Activated B cell treated with CpG ODN at 0.5 μM for 24 hours (primary cell): ENCODE data around the gene C14orf132. TPM values are rescaled to one million over a fixed set of nuclear protein-coding genes. Genes with fewer than 3 reads are reported as not detected.

Source experiments
- ATAC-seq: fragments of 200-7000 bp; cut with Tn5 transposase; one replicate; pipeline ENCODE4 v1.10.0; 2021; ENCODE audit warnings: low read depth, mild to moderate bottlenecking, moderate library complexity
- CTCF ChIA-PET: fragments of 350-600 bp; sonication (Branson Sonifier 250); formaldehyde crosslinking; loops from one replicate; lab custom pipeline; 2021; ENCODE audit warnings: antibody characterized with exemption; lab: Charles Lee
- POLR2A ChIA-PET: fragments of 350-600 bp; sonication (Branson Sonifier 250); formaldehyde crosslinking; loops from one replicate; lab custom pipeline; 2021; ENCODE audit warnings: antibody characterized with exemption; lab: Charles Lee
- DNase-seq: peaks from one replicate; pipeline ENCODE4 v3.0.0; 2022
- H3K27ac Mint-ChIP-seq: one replicate; pipeline ENCODE4 v1.8.0; 2020; ENCODE audit warnings: mixed read lengths
- H3K27me3 Mint-ChIP-seq: one replicate; pipeline ENCODE4 v1.8.0; 2021; ENCODE audit warnings: mixed read lengths
- H3K36me3 Mint-ChIP-seq: one replicate; pipeline ENCODE4 v1.8.0; 2021; ENCODE audit warnings: low read depth, mixed read lengths
- H3K4me1 Mint-ChIP-seq: one replicate; pipeline ENCODE4 v1.8.0; 2021; ENCODE audit warnings: mixed read lengths
- H3K4me3 Mint-ChIP-seq: one replicate; pipeline ENCODE4 v1.8.0; 2020; ENCODE audit warnings: mild to moderate bottlenecking, mixed read lengths
- H3K9me3 Mint-ChIP-seq: one replicate; pipeline ENCODE4 v1.8.0; 2020; ENCODE audit warnings: mixed read lengths
- CTCF ChIP-seq: fragments of 200-600 bp; IDR thresholded peaks from one replicate; pipeline ENCODE4 v1.8.0; 2022; ENCODE audit warnings: antibody characterized with exemption, mild to moderate bottlenecking
- intact Hi-C: fragments of 100-400 bp; cut with micrococcal nuclease; formaldehyde crosslinking; loops from one replicate; pipeline ENCODE4 v1.15.1; 2024
- total RNA-seq: library from RNA; stranded (reverse); gene quantifications from 2 replicates; pipeline ENCODE4 v1.2.3, GENCODE V29; 2022

The C14orf132 gene
- total RNA-seq, 1 donor from 2014 or later, result 0.16 TPM

GRCh38 chr14:96095581-96096476 lies 56.7 kb downstream of the C14orf132 start:
- Mint-ChIP-seq H3K36me3 (no peaks in the 10 kb centered on the region), H3K4me3 (no peak overlapping the region), H3K27me3 (no peaks in the 10 kb centered on the region), H3K27ac (no peak overlapping the region), H3K4me1 (peaks cover 2% of the 10 kb centered on the region), H3K9me3 (no peaks in the 10 kb centered on the region)
- no peak for DNase-seq
- intact Hi-C loops, result no loop called here
- CTCF ChIA-PET, result no interaction called here
- ATAC-seq, result no peak
- TF ChIP-seq CTCF, result no peak
- POLR2A ChIA-PET, result no interaction called here

GRCh38 chr14:96096639-96097610 lies 57.8 kb downstream of the C14orf132 start:
- POLR2A ChIA-PET, result no interaction called here
- CTCF ChIA-PET, result interaction anchor here (2.2 kb wide), 1 partner anchor 179 kb away, joined by 8 read pairs; no protein-coding TSS in a partner anchor
- DNase-seq (no peak), ATAC-seq (no peak)
- Mint-ChIP-seq H3K4me1 (peaks cover 2% of the 10 kb centered on the region), H3K9me3 (no peaks in the 10 kb centered on the region), H3K4me3 (no peak overlapping the region), H3K27ac (no peak overlapping the region), H3K36me3 (no peaks in the 10 kb centered on the region), H3K27me3 (no peaks in the 10 kb centered on the region)
- intact Hi-C loops, result no loop called here
- TF ChIP-seq CTCF, result no peak

- H3K9me3 Mint-ChIP-seq, result no peaks in the 10 kb centered on the region
- ChIA-PET POLR2A (no interaction called here), CTCF (interaction anchor here (2.2 kb wide), 1 partner anchor 179 kb away, joined by 8 read pairs; no protein-coding TSS in a partner anchor)
- ATAC-seq, result no peak
- TF ChIP-seq CTCF, result no peak
- H3K27me3 Mint-ChIP-seq, result no peaks in the 10 kb centered on the region
- H3K27ac Mint-ChIP-seq, result no peak overlapping the region
- no peak overlapping the region for H3K4me3 Mint-ChIP-seq
- no peak for DNase-seq
- intact Hi-C loops, result no loop called here
- H3K36me3 Mint-ChIP-seq, result no peaks in the 10 kb centered on the region
- H3K4me1 Mint-ChIP-seq, result peaks cover 2% of the 10 kb centered on the region
Observed at GRCh38 chr14:96097752-96098151, 58.6 kb downstream of the C14orf132 start.

- H3K27ac Mint-ChIP-seq, result no peak overlapping the region
- DNase-seq (no peak), ATAC-seq (no peak)
- ChIA-PET POLR2A (no interaction called here), CTCF (interaction anchor here (2.2 kb wide), 1 partner anchor 178 kb away, joined by 8 read pairs; no protein-coding TSS in a partner anchor)
- H3K4me3 Mint-ChIP-seq, result no peak overlapping the region
- H3K9me3 Mint-ChIP-seq, result no peaks in the 10 kb centered on the region
- no peaks in the 10 kb centered on the region for H3K27me3 Mint-ChIP-seq
- peaks cover 2% of the 10 kb centered on the region for H3K4me1 Mint-ChIP-seq
- no peaks in the 10 kb centered on the region for H3K36me3 Mint-ChIP-seq
- intact Hi-C loops, result no loop called here
- no peak for TF ChIP-seq CTCF
Observed at GRCh38 chr14:96098309-96098998, 59.3 kb downstream of the C14orf132 start.
